Pulmonary artery endothelial cell (primary cell): ENCODE measurements around the gene DGCR6L. TPM values are rescaled to one million over a fixed set of nuclear protein-coding genes. Genes with fewer than 3 reads are reported as not detected.
"Not testable (repeated sequence)": the region's sequence is repeated elsewhere in the genome, so short reads cannot be mapped to it uniquely, and the experiment has no call there.

ENCODE experiments used
- DNase-seq: peaks from one replicate; pipeline ENCODE4 v3.0.0-alpha.2; 2011; ENCODE audit warnings: low read depth, low spot score
- total RNA-seq: library from RNA; depleted of rRNA; stranded (reverse); fragments of >200 nt; gene quantifications from 2 replicates; pipeline ENCODE4 v1.2.3, GENCODE V29; 2014

DGCR6L gene
- total RNA-seq, 1 donor from 2014 or later = 43.1 TPM

- DNase-seq = no peak
Measured at GRCh38 chr22:20276468-20276867, 43.4 kb downstream of the DGCR6L start.

GRCh38 chr22:20275836-20276235 is 44.0 kb downstream of the DGCR6L start:
- no peak for DNase-seq

GRCh38 chr22:20275325-20275724 is 44.5 kb downstream of the DGCR6L start:
- not testable (repeated sequence) for DNase-seq

- not testable (repeated sequence) for DNase-seq
Measured at GRCh38 chr22:20274374-20274773, 45.5 kb downstream of the DGCR6L start.

GRCh38 chr22:20273758-20274181 is 46.1 kb downstream of the DGCR6L start:
- no peak for DNase-seq

GRCh38 chr22:20272700-20273099 is 47.2 kb downstream of the DGCR6L start:
- no peak for DNase-seq

GRCh38 chr22:20272174-20272573 is 47.7 kb downstream of the DGCR6L start:
- DNase-seq = no peak

- no peak for DNase-seq
Measured at GRCh38 chr22:20271114-20271994, 48.5 kb downstream of the DGCR6L start.

- DNase-seq = not testable (repeated sequence)
Measured at GRCh38 chr22:20270190-20271113, 49.4 kb downstream of the DGCR6L start.

- DNase-seq = not testable (repeated sequence)
Measured at GRCh38 chr22:20269673-20270072, 50.2 kb downstream of the DGCR6L start.

- DNase-seq = not testable (repeated sequence)
Measured at GRCh38 chr22:20269201-20269600, 50.7 kb downstream of the DGCR6L start.

- no peak for DNase-seq
Measured at GRCh38 chr22:20268279-20269012, 51.4 kb downstream of the DGCR6L start, which contains the start of gene RTN4R. Gene RTN4R, minus strand, starts transcription at chr22:20268318. Its CDS starts 226 bp downstream, at chr22:20268092.

GRCh38 chr22:20267441-20268278 is 52.2 kb downstream of the DGCR6L start:
- DNase-seq = no peak

GRCh38 chr22:20266667-20267440 is 53.0 kb downstream of the DGCR6L start:
- not testable (repeated sequence) for DNase-seq

GRCh38 chr22:20265772-20266666 is 53.8 kb downstream of the DGCR6L start:
- not testable (repeated sequence) for DNase-seq

GRCh38 chr22:20264614-20265452 is 55.0 kb downstream of the DGCR6L start:
- DNase-seq = no peak
